Aorta (tissue), 5 donors: ENCODE results near the gene ZNF362. TPM values are rescaled to one million over a fixed set of nuclear protein-coding genes. Genes with fewer than 3 reads are reported as not detected.

Experiments used
- ATAC-seq: fragments of 200-7000 bp; cut with Tn5 transposase; one replicate; pipeline ENCODE4 v1.9.1; 2022; ENCODE audit warnings: moderate library complexity; ENCODE audit not compliant: low FRiP score
- DNase-seq, 2 donors: peaks; one replicate each; pipeline ENCODE4 v3.0.0-alpha.2; 2020
- H3K27ac ChIP-seq, 2 donors: one replicate each; pipeline ENCODE4 v1.5.1; 2013; ENCODE audit warnings: low read length in 2 of 2, mild to moderate bottlenecking in 2 of 2, moderate library complexity in 2 of 2, control low read depth in 1 of 2, inconsistent platforms in 1 of 2, low read depth in 1 of 2
- H3K27me3 ChIP-seq, 2 donors: one replicate each; pipeline ENCODE4 v1.6.1; 2013; ENCODE audit warnings: control low read depth in 1 of 2, low read length in 1 of 2, mild to moderate bottlenecking in 1 of 2, moderate library complexity in 1 of 2; ENCODE audit not compliant: insufficient read depth in 2 of 2, control insufficient read depth in 1 of 2
- H3K36me3 ChIP-seq, 2 donors: one replicate each; pipeline ENCODE4 v1.6.1; 2013; ENCODE audit warnings: control low read depth in 1 of 2, low read length in 1 of 2, mild to moderate bottlenecking in 1 of 2; ENCODE audit not compliant: insufficient read depth in 2 of 2, control insufficient read depth in 1 of 2
- H3K4me1 ChIP-seq, 2 donors: one replicate each; pipeline ENCODE4 v1.6.1; 2013; ENCODE audit warnings: low read length in 2 of 2, control low read depth in 1 of 2, mild to moderate bottlenecking in 1 of 2, moderate library complexity in 1 of 2; ENCODE audit not compliant: insufficient read depth in 2 of 2, control insufficient read depth in 1 of 2
- H3K4me3 ChIP-seq, 2 donors: one replicate each; pipeline ENCODE4 v1.5.1; 2013; ENCODE audit warnings: low read length in 2 of 2, control low read depth in 1 of 2, mild to moderate bottlenecking in 1 of 2
- H3K9me3 ChIP-seq: one replicate; pipeline ENCODE4 v1.6.1; 2013; ENCODE audit warnings: mild to moderate bottlenecking, low read length; ENCODE audit not compliant: control insufficient read depth
- WGBS, 2 donors: extraction: QIAGEN DNeasy Blood & Tissue Kit; methylation state at CpG; one replicate each; pipeline ENCODE4 v1.1.7; 2013; 5-methylcytosine and 5-hydroxymethylcytosine counted together
- intact Hi-C, 2 donors: fragments of 100-400 bp; cut with DNase I; formaldehyde crosslinking; loops; one replicate each; pipeline versions ENCODE4 v1.14.2 to v1.15.0; 2022
- microRNA-seq, 2 donors: library from miRNA; unstranded; fragments of <30 nt; microRNA quantifications; one replicate each; pipeline ENCODE4 v1.2.0, GENCODE V29; 2020
- polyA plus RNA-seq, 2 donors: library from polyadenylated mRNA; stranded (reverse); fragments of 200-250 nt; gene quantifications; one replicate each; pipeline ENCODE4 v1.2.3, GENCODE V29; 2013
- total RNA-seq, 2 donors: library from RNA; stranded (reverse); fragmentation: NEBNext Ultra II Directional; extraction: Animal tissue kit (Norgen Biotek cat#: 25700); gene quantifications; one replicate each; pipeline ENCODE4 v1.2.1, GENCODE V29; 2021
- donor health status: healthy with polysubstance abuse.
- donor health status: Bipolar disorder and iron deficiency.
- donor health status: DM: no; HTN: no; CAD: no.
- donor health status: DM: no; HTN: no; CAD: no.
- donor health status: DM: yes; HTN: yes; CAD: no.

Gene ZNF362
- total and polyA plus RNA-seq, 4 donors = 12.4 to 44.0 (median 31.1) TPM

GRCh38 chr1:33348676-33349080 is 92.4 kb downstream of the ZNF362 start:
- intact Hi-C loops = loop anchor here (5.0 kb wide), 3 partner anchors 59 to 114 kb away; partner anchors contain the start of gene ZNF362 (in 1 of the 2)
- Histone ChIP-seq H3K27me3 (no peaks in the 10 kb centered on the region), H3K9me3 (no peaks in the 10 kb centered on the region), H3K36me3 (no peaks in the 10 kb centered on the region), H3K27ac (peak overlapping the region; percentile 90 to 100), H3K4me3 (peak overlapping the region; percentile 96 to 100), H3K4me1 (peaks cover 2 to 10% of the 10 kb centered on the region in 2 donors)
- WGBS, 2 donors = 1% methylated on average over 11 of the region's 11 CpGs
- DNase-seq (no peak), ATAC-seq (peak; percentile 34)

GRCh38 chr1:33349081-33349759 is 92.9 kb downstream of the ZNF362 start:
- ATAC-seq = peak; percentile 45
- peak overlapping the region; percentile 96 to 100 for H3K4me3 ChIP-seq
- no peaks in the 10 kb centered on the region for H3K9me3 ChIP-seq
- DNase-seq = peak; percentile 70 to 86
- H3K4me1 ChIP-seq = peaks cover 2 to 8% of the 10 kb centered on the region in 2 donors
- H3K36me3 ChIP-seq = no peaks in the 10 kb centered on the region
- WGBS, 2 donors = 0 to 1% methylated on average over 41 to 78 of the region's 78 CpGs
- no peaks in the 10 kb centered on the region for H3K27me3 ChIP-seq
- intact Hi-C loops = loop anchor here (5.0 kb wide), 3 partner anchors 58 to 113 kb away; partner anchors contain the start of gene ZNF362 (in 1 of the 2)
- peak overlapping the region; percentile 90 to 100 for H3K27ac ChIP-seq

- WGBS, 2 donors = 0 to 1% methylated on average over 53 to 104 of the region's 104 CpGs
- DNase-seq (peak; percentile 92 to 94), ATAC-seq (peak; percentile 93)
- Histone ChIP-seq H3K36me3 (no peaks in the 10 kb centered on the region), H3K27ac (peak overlapping the region; percentile 90 to 100), H3K27me3 (no peaks in the 10 kb centered on the region), H3K9me3 (no peaks in the 10 kb centered on the region), H3K4me3 (peak overlapping the region; percentile 96 to 100), H3K4me1 (peaks cover 2 to 3% of the 10 kb centered on the region in 2 donors)
- intact Hi-C loops = loop anchor here (5.0 kb wide), 3 partner anchors 57 to 112 kb away; partner anchors contain the start of gene ZNF362 (in 1 of the 2)
Measured at GRCh38 chr1:33349778-33350610, 93.7 kb downstream of the ZNF362 start.

Small RNAs within 50 kb of the gene (microRNA-seq; reads per million reads assigned to microRNA genes)
- 23.9 to 133 reads per million in 2 donors for gene MIR3605

Other genes with a start within 250 kb of the ZNF362 start
- 10 to 100 TPM; 87.4 to 95.6 TPM for gene AK2, start 219.6 kb upstream of the ZNF362 start, total RNA-seq
- 10 to 100 TPM; 71.8 to 77.8 TPM for gene AK2, start 219.6 kb upstream of the ZNF362 start, polyA plus RNA-seq
- 10 to 100 TPM in 1 of 2 donors, 1 to 10 TPM in 1; 3.9 to 14.4 TPM for gene AZIN2, start 175.3 kb upstream of the ZNF362 start, total RNA-seq
- 1 to 10 TPM; 1.5 to 2.5 TPM for gene AZIN2, start 175.3 kb upstream of the ZNF362 start, polyA plus RNA-seq
- 1 to 10 TPM; 5.7 to 8.0 TPM for gene TRIM62, start 74.4 kb upstream of the ZNF362 start, total RNA-seq
- gene TRIM62, start 74.4 kb upstream of the ZNF362 start, polyA plus RNA-seq = 1 to 10 TPM; 1.0 to 7.7 TPM
- under 1 TPM; 0.36 to 0.81 TPM for gene A3GALT2, start 64.6 kb downstream of the ZNF362 start, total RNA-seq
- gene A3GALT2, start 64.6 kb downstream of the ZNF362 start, polyA plus RNA-seq = not detected
- 100 to 1,000 TPM in 1 of 2 donors, 10 to 100 TPM in 1; 96.6 to 156 TPM for gene PHC2, start 174.6 kb downstream of the ZNF362 start, total RNA-seq
- gene PHC2, start 174.6 kb downstream of the ZNF362 start, polyA plus RNA-seq = 100 to 1,000 TPM in 1 of 2 donors, 10 to 100 TPM in 1; 82.4 to 118 TPM
- 1 to 10 TPM; 5.9 to 8.0 TPM for gene ZSCAN20, start 216.2 kb downstream of the ZNF362 start, total RNA-seq
- 1 to 10 TPM; 2.1 to 2.2 TPM for gene ZSCAN20, start 216.2 kb downstream of the ZNF362 start, polyA plus RNA-seq